K562 (cell line): ENCODE results near the gene VSIG10L2.

Source experiments
- CEBPB ChIP-seq: fragments of 450-650 bp; IDR thresholded peaks from 2 replicates; pipeline ENCODE4 v1.6.1; 2016; ENCODE audit warnings: missing genetic modification characterization, missing compliant biosample characterization
- CREB5 ChIP-seq: fragments of 250-450 bp; sonication (Bioruptor Pico); IDR thresholded peaks from 2 replicates; pipeline ENCODE4 v1.5.0; 2020; ENCODE audit warnings: mild to moderate bottlenecking
- E2F6 ChIP-seq, 2 experiments: IDR thresholded peaks; 2 replicates each; pipeline ENCODE4 v1.6.1; 2011; ENCODE audit warnings: borderline replicate concordance in 1 of 2, control low read depth in 1 of 2, low read depth in 1 of 2, low read length in 1 of 2, mild to moderate bottlenecking in 1 of 2, mixed read lengths in 1 of 2, moderate library complexity in 1 of 2; ENCODE audit not compliant: insufficient read depth in 1 of 2, insufficient read length in 1 of 2, poor library complexity in 1 of 2, severe bottlenecking in 1 of 2; ENCODE audit errors: extremely low read depth in 1 of 2
- HDAC6 ChIP-seq: IDR thresholded peaks from 2 replicates; pipeline ENCODE4 v1.6.1; 2012; ENCODE audit warnings: low read depth, mild to moderate bottlenecking, control low read depth, inconsistent platforms, low read length, moderate library complexity
- MEF2A ChIP-seq: IDR thresholded peaks from 2 replicates; pipeline ENCODE4 v1.6.1; 2011; ENCODE audit warnings: low read depth, mild to moderate bottlenecking, low read length, moderate library complexity; ENCODE audit not compliant: control insufficient read depth
- TFAP4 ChIP-seq: sonication (generic); formaldehyde crosslinking; IDR thresholded peaks from 2 replicates; pipeline ENCODE4 v1.8.0; 2022; ENCODE audit warnings: missing genetic modification reagents, mild to moderate bottlenecking, moderate library complexity, borderline replicate concordance
- TF ChIP-seq, protein P1 (sequence below): sonication (generic); formaldehyde crosslinking; IDR thresholded peaks from 2 replicates; pipeline ENCODE4 v1.9.0; 2022; ENCODE audit warnings: mild to moderate bottlenecking, missing genetic modification reagents
- TF ChIP-seq, protein P2 (sequence below): sonication (generic); formaldehyde crosslinking; IDR thresholded peaks from 2 replicates; pipeline ENCODE4 v1.8.1; 2023; ENCODE audit warnings: missing genetic modification reagents, mild to moderate bottlenecking, borderline replicate concordance
- TF ChIP-seq, protein P3 (sequence below), 3 experiments: IDR thresholded peaks in 2 of 3; conservative IDR thresholded peaks in 1 of 3; 2 replicates each; pipeline ENCODE4 v1.5.1; 2011 to 2012; ENCODE audit warnings: low read length in 3 of 3, mild to moderate bottlenecking in 3 of 3, control low read depth in 2 of 3, improper control_type of control experiment in 1 of 3, inconsistent platforms in 1 of 3, low read depth in 1 of 3, mixed read lengths in 1 of 3, moderate library complexity in 1 of 3; ENCODE audit not compliant: insufficient read depth in 2 of 3

DNA sequence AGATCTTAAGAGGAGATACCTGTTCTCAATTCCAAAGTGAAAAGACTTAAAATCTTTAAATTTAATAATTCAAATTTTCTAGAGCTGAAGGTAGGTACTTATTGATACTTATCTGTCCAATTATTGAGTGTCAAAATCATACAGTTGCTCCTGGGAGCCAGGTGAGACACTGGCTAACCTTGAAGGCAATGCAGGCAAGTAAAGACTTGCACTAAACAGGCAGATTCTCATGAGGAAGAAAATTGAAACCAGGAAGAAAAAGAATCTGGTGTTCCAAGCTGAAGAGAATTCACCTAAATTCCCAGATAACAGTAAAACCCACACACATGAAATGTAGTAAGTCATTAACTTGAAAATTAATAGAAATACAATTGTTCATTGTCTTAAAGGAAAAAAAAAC lies 30.3 kb downstream of the VSIG10L2 start:
- TF ChIP-seq MEF2A (no peak), CREB5 (CRISPR knock-in tag) (no peak), HDAC6 (no peak), E2F6 (IDR thresholded peaks at IDR 0.05; ENCODE audit: borderline replicate concordance in 1 of 2, extremely low read depth in 1 of 2, insufficient read depth in 1 of 2, insufficient read length in 1 of 2, low read depth in 1 of 2, low read length in 1 of 2, poor library complexity in 1 of 2, severe bottlenecking in 1 of 2) (no peak), TFAP4 (no peak), CEBPB (tag) (no peak)
- TF ChIP-seq, protein P1, sequence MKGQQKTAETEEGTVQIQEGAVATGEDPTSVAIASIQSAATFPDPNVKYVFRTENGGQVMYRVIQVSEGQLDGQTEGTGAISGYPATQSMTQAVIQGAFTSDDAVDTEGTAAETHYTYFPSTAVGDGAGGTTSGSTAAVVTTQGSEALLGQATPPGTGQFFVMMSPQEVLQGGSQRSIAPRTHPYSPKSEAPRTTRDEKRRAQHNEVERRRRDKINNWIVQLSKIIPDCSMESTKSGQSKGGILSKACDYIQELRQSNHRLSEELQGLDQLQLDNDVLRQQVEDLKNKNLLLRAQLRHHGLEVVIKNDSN (CRISPR knock-in tag), result no peak
- TF ChIP-seq, protein P2, sequence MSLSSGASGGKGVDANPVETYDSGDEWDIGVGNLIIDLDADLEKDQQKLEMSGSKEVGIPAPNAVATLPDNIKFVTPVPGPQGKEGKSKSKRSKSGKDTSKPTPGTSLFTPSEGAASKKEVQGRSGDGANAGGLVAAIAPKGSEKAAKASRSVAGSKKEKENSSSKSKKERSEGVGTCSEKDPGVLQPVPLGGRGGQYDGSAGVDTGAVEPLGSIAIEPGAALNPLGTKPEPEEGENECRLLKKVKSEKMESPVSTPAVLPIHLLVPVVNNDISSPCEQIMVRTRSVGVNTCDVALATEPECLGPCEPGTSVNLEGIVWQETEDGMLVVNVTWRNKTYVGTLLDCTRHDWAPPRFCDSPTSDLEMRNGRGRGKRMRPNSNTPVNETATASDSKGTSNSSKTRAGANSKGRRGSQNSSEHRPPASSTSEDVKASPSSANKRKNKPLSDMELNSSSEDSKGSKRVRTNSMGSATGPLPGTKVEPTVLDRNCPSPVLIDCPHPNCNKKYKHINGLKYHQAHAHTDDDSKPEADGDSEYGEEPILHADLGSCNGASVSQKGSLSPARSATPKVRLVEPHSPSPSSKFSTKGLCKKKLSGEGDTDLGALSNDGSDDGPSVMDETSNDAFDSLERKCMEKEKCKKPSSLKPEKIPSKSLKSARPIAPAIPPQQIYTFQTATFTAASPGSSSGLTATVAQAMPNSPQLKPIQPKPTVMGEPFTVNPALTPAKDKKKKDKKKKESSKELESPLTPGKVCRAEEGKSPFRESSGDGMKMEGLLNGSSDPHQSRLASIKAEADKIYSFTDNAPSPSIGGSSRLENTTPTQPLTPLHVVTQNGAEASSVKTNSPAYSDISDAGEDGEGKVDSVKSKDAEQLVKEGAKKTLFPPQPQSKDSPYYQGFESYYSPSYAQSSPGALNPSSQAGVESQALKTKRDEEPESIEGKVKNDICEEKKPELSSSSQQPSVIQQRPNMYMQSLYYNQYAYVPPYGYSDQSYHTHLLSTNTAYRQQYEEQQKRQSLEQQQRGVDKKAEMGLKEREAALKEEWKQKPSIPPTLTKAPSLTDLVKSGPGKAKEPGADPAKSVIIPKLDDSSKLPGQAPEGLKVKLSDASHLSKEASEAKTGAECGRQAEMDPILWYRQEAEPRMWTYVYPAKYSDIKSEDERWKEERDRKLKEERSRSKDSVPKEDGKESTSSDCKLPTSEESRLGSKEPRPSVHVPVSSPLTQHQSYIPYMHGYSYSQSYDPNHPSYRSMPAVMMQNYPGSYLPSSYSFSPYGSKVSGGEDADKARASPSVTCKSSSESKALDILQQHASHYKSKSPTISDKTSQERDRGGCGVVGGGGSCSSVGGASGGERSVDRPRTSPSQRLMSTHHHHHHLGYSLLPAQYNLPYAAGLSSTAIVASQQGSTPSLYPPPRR (CRISPR knock-in tag), result no peak
- TF ChIP-seq, protein P3, sequence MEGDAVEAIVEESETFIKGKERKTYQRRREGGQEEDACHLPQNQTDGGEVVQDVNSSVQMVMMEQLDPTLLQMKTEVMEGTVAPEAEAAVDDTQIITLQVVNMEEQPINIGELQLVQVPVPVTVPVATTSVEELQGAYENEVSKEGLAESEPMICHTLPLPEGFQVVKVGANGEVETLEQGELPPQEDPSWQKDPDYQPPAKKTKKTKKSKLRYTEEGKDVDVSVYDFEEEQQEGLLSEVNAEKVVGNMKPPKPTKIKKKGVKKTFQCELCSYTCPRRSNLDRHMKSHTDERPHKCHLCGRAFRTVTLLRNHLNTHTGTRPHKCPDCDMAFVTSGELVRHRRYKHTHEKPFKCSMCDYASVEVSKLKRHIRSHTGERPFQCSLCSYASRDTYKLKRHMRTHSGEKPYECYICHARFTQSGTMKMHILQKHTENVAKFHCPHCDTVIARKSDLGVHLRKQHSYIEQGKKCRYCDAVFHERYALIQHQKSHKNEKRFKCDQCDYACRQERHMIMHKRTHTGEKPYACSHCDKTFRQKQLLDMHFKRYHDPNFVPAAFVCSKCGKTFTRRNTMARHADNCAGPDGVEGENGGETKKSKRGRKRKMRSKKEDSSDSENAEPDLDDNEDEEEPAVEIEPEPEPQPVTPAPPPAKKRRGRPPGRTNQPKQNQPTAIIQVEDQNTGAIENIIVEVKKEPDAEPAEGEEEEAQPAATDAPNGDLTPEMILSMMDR (IDR thresholded peaks at IDR 0.05 in 2 of 3, conservative IDR thresholded peaks at IDR 0.05 in 1 of 3; ENCODE audit: insufficient read depth in 2 of 3, low read depth in 1 of 3, low read length in 3 of 3), result no peak
